ENCODE results near the gene IFFO2.

IFFO2 gene

DNA sequence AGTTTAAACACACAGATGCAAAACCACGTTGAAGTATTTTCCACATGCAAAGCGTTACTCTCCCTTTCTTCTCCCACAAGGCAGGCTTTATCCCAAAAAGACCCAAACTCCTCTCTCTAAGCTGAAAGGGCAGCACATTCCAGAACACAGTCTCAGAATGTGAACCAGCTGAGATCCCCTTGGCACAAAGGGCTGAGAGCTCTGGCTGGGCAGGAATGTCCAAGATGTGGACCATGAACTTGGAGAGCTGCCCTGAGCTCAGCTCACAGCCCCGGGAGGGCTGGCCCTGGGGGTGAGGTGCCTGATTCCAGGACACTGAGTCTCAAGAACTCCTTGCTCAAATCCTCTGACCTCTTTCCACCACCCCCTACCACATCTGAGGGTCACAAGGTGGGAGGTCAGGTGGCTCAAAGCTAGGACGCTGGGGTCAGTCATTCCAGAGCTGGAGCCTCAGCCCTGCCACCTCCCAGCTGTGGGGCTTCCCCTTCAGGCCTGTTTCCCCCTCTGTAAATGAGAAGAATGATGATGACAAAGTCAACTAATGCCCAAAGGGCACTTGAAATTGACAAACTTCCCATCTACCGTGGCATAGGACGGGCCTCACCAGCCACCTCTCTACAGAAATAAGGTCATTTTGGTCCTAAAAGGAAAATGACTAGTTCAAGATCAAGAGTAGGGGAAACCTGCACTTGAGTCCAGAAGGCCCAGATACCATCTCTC, 65.6 kb downstream of the IFFO2 start:
- no peak for FAIRE-seq

DNA sequence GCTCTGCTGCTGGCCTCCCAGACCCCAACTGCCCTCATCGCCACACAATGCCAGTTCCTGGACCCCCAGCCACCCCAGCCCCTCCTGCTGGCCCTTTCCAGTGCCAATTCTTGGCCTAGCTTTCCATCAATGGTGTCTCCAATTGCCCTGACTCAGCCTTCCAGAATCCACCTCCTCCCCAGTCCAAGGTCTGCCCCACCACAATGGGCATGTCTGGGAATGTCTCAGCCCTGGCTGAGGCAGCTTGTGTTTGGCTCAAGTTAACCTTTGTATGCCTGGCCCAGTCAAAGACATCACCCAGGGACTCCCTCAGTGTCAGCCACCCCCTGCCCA, 70.5 kb downstream of the IFFO2 start:
- no peak for FAIRE-seq

DNA sequence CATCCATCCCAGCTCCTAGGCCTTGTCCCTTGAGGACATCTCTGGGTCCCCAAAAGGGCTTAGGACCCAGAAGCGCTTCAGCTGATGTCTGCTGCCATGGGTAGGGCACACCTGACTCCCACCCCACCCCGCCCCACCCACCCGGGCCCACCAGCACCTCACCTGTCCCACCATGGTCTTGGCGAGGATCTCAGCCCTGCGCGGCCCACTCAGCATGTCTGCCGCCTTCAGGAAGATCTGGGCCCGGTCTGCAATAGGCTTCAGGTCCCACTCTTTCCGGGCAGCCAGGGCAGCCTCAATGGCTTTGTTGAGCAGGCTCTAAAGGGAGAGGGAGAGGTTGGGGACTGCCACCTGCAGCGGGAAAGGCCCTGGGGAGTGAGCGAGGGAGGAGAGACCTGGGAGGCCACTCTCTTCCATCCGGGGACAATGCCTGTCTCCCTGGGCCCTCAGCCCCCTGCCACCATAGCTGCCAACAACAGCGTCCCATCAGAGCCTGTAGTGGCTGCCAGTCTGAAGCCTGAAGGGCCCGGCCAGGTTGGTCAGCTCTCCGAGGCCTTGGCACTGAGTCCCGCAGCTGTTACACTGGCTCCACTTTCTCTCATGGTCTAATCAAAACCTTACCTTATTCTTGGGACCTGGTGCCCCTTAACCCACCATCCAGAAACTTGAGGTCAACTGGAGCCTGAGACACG, 71.0 kb downstream of the IFFO2 start:
- no peak for FAIRE-seq

GRCh38 chr1:18884727-18885126, 71.7 kb downstream of the IFFO2 start:
- no peak for FAIRE-seq

GRCh38 chr1:18884419-18884717, 72.1 kb downstream of the IFFO2 start:
- FAIRE-seq, result no peak

DNA sequence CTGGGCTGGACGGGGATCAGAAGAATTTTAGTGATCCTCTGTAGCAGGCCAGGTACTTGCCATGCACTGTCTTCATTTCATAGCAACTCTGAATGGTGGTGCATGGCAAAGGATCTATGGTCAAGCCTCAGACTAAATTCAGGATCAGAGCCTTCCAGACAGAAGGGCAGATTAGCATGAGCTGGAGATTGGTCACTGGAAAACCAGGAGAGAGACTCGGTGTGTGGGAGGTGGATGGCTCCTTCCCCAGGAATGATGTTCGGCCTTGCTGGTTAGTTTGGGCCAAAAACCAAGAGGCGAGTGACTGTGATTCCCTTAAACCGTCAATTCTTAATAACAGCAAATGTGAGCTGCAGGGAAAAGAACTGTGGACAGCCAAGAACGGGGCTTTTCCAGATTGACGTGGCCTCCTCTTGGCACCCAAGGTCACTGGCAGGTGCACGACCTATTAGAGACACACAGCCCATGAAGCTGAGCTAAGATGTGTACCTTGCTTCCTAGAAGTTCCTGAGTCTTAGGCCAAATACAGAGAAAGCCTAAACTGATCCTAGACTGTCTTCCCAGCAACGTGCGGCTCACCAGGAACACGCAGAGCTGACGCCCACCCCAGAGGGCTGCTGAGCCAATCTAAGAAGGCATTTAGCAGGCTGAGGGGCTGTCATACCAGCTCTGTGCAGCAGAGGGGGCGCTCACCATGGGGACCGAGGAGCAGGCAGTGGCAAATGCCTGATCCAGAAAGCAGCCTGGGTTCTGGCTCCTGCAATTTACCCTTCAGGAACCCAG, 72.6 kb downstream of the IFFO2 start:
- FAIRE-seq, result no peak

DNA sequence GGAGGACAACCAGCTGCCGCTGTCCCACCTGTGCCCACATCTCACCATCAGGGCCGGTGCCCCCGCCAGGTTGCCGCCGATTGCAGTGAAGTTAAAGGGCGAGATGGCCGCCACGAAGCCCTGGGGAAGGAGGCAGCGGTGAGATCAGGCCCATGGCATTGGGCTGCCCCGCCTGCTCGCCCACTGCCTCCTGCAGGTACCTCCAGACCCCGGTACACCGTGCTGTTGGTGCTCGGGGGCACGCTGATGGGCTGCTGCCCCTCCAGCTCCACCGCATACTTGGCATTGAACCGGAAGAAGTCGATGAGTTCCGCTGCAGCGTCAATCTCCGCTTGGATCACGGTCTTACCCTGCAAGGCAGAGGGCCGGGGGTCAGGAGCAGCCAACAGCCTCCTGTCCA, 73.4 kb downstream of the IFFO2 start:
- no peak for FAIRE-seq

GRCh38 chr1:18882486-18882885, 74.0 kb downstream of the IFFO2 start:
- no peak for FAIRE-seq

- no peak for FAIRE-seq
These were observed 74.6 kb downstream of the IFFO2 start for GRCh38 chr1:18881642-18882431.

DNA sequence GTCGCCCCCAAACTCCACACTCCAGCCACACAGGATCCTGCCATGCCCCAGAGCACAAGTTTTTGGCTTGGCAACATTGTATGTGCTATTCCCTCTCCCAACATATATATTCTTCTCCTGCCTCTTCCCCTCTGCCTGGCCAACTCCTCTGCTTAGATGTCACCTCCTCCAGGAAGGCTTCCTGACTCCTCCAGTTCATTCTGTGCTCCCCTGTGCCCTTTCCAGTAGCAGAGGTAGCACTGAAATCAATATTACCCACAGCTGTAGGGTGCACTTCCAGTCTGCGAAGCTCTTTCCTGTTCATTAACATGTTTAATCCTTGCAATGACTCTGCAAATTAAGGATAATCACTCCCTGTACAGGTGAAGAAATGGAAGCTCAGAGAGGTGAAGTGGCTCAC, 75.3 kb downstream of the IFFO2 start:
- FAIRE-seq, result no peak

GRCh38 chr1:18880585-18880984, 75.9 kb downstream of the IFFO2 start:
- no peak for FAIRE-seq

GRCh38 chr1:18879791-18880309, 76.6 kb downstream of the IFFO2 start:
- no peak for FAIRE-seq

DNA sequence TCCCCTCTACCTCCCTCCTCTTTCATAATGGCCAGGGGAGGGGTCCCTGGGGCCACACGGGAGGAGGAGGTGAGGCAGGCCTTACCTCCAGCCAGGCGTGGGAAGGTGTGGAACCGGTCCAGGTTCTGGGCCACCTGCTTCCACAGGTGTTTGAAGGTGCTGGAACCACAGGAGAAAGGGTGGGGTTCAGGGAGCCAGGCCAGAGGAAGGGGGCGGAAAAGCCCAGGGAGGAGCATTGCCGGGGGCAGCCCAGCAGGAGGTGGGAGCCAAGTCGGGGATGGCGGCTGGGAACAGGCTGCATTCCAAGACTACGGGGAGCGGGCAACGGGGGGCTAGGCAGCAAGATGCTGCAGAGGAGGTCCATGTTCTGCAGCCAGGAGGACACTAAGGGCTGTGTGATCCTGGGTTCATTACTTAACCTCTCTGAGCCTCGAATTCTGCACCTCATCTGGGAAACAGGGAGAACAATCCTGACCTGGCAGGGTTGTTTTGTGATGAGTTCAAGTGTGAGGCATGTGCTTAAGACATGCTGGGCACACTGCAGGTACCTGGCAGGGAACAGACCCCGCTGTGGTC, 77.2 kb downstream of the IFFO2 start:
- FAIRE-seq, result no peak

DNA sequence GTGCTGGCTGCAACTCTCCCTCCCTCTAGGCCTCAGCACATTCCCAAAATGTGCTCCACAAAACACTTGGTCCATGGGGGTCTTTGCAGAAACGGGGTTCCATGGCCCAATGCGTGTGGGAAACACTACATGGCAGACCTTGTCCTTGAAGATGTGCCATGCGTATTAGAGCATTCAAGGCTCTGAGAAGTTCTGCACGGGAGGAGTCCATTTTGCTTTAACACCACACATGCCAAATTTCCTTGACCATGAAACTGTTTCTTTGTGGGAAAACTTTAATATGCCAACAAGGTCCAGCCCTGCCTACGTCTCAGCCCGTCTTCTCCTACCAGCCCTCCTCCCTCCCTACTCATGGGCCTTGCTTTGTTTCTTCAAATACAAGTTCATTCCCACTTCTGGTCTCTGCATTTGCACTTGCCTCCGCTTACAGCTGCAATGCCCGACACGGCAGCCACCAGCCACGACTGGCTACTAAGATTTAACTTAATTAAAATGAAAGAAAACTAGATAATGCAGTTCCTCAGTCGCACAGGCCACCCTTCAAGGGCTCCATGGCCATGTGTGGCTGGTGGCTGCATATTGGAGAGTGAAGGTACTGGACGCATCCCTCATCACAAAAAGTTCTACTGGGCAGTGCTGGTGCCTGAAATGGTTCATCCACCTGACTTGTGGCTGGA, 77.8 kb downstream of the IFFO2 start:
- FAIRE-seq, result no peak

DNA sequence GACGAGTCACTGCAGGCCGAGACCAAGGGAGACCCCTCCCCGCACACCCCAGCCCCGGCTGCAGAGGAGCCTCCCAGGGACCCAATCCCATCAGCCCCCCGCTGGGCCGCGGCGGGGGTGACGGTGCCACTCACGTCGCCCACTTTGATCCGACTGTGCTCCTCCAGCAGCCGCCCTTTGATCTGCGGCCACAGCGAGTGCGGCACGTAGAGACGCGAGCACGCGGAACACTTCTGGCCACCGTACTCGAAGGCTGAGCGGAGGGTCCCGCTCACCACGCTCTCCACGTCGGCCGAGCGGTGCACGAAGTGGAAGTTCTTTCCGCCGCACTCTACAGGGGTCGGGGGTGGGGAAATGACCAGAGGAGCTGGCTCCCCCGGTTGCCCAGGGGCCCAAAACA, 79.2 kb downstream of the IFFO2 start:
- FAIRE-seq, result no peak

- no peak for FAIRE-seq
These were observed 80.3 kb downstream of the IFFO2 start for GRCh38 chr1:18876210-18876609.

- FAIRE-seq, result no peak
These were observed 80.7 kb downstream of the IFFO2 start for GRCh38 chr1:18875796-18876128.

DNA sequence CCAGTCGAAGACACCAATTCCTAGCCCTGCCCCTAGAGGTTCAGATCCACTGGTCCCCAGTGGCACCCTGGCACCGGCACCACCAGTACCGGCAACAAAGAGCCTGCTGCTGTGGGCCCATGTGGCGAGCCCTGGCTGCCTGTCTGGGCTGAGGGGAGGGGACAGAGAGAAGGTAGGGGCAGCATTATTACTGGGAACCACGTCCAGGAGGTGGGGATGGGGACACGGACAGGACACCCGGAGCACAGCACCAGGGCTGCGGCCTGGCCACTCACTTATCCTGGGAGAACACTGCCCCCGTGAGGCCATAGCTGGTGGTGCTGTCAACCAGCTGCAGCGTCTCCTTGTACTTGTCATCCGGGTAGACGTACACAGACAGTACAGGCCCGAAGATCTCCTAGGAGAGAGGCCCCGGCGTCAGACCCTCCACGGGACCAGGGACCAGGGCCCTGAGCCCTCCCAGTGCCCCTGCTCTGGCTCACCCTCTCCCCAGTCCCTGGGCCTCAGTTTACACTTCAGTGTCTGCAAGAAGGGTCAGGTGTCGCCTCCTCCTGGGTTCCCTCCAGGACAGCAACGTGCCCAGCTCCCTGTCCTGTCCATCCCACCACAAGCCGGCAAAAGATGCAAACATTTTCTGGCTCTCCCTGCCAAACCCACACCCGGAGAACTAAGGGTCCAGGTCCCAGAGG, 81.2 kb downstream of the IFFO2 start:
- no peak for FAIRE-seq

GRCh38 chr1:18874600-18874999, 81.9 kb downstream of the IFFO2 start:
- no peak for FAIRE-seq

GRCh38 chr1:18874036-18874435, 82.4 kb downstream of the IFFO2 start:
- FAIRE-seq, result no peak

- FAIRE-seq, result no peak
These were observed 84.3 kb downstream of the IFFO2 start for GRCh38 chr1:18872071-18872611.
